T-helper 22 cell (primary cell): Measurements from ENCODE around the gene NPEPL1.
"Not testable (repeated sequence)": the region's sequence is repeated elsewhere in the genome, so short reads cannot be mapped to it uniquely, and the experiment has no call there.

Experiments used
- DNase-seq: peaks from one replicate; pipeline ENCODE4 v3.0.0-alpha.2; 2020; ENCODE audit warnings: low read depth

Gene NPEPL1

GRCh38 chr20:58742668-58743566, 50.3 kb downstream of the NPEPL1 start:
- no peak for DNase-seq

- DNase-seq: no peak
Observed at GRCh38 chr20:58743929-58744534, 51.4 kb downstream of the NPEPL1 start.

- no peak for DNase-seq
Observed at GRCh38 chr20:58744836-58745235, 52.2 kb downstream of the NPEPL1 start.

GRCh38 chr20:58745391-58745790, 52.8 kb downstream of the NPEPL1 start:
- no peak for DNase-seq

- DNase-seq: no peak
Observed at GRCh38 chr20:58746620-58747019, 54.0 kb downstream of the NPEPL1 start.

- DNase-seq: no peak
Observed at GRCh38 chr20:58747211-58747610, 54.6 kb downstream of the NPEPL1 start.

- no peak for DNase-seq
Observed at GRCh38 chr20:58748618-58749017, 56.0 kb downstream of the NPEPL1 start.

- DNase-seq: no peak
Observed at GRCh38 chr20:58749098-58749769, 56.6 kb downstream of the NPEPL1 start.

GRCh38 chr20:58749979-58750378, 57.4 kb downstream of the NPEPL1 start:
- DNase-seq: no peak

GRCh38 chr20:58750706-58751105, 58.1 kb downstream of the NPEPL1 start:
- not testable (repeated sequence) for DNase-seq

GRCh38 chr20:58751979-58752378, 59.4 kb downstream of the NPEPL1 start:
- no peak for DNase-seq

- no peak for DNase-seq
Observed at GRCh38 chr20:58752565-58752964, 60.0 kb downstream of the NPEPL1 start.

GRCh38 chr20:58753267-58753921, 60.8 kb downstream of the NPEPL1 start:
- DNase-seq: no peak

- DNase-seq: no peak
Observed at GRCh38 chr20:58753922-58754551, 61.4 kb downstream of the NPEPL1 start.

- DNase-seq: no peak
Observed at GRCh38 chr20:58754584-58754983, 62.0 kb downstream of the NPEPL1 start.

GRCh38 chr20:58755062-58755697, 62.6 kb downstream of the NPEPL1 start:
- no peak for DNase-seq

- DNase-seq: no peak
Observed at GRCh38 chr20:58755766-58756449, 63.3 kb downstream of the NPEPL1 start.

- DNase-seq: no peak
Observed at GRCh38 chr20:58756450-58756775, 63.8 kb downstream of the NPEPL1 start.

GRCh38 chr20:58757647-58758046, 65.0 kb downstream of the NPEPL1 start:
- not testable (repeated sequence) for DNase-seq

- no peak for DNase-seq
Observed at GRCh38 chr20:58759947-58760346, 67.3 kb downstream of the NPEPL1 start.

GRCh38 chr20:58760856-58761255, 68.3 kb downstream of the NPEPL1 start:
- DNase-seq: no peak
